HG03135 (cell line): ENCODE data around the gene DLX2.

ENCODE experiments used
- ATAC-seq: cut with Tn5 transposase; IDR thresholded peaks from one replicate; pipeline ENCODE4 v1.9.1; 2021; ENCODE audit warnings: mild to moderate bottlenecking, moderate library complexity; ENCODE audit not compliant: unreplicated experiment

The DLX2 gene

DNA sequence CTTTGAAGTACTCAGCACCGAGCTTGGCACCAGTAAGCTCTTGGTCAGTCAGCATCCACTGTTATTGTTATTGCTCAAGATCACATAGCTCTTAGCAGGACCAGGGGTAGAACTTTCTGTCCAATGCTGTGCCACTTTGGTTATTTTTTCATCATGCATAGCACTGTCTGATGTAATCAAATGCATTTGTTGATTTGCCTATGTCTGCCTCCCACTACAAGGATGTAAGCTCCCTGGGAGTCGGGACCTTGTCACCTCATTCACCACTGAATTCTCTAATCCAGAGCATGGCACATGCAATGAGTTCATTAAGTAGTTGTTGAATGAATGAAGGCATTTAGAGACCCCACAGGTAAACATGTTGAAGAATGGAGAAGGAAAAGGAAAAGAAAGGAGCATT, 46.4 kb downstream of the DLX2 start:
- no peak for ATAC-seq

DNA sequence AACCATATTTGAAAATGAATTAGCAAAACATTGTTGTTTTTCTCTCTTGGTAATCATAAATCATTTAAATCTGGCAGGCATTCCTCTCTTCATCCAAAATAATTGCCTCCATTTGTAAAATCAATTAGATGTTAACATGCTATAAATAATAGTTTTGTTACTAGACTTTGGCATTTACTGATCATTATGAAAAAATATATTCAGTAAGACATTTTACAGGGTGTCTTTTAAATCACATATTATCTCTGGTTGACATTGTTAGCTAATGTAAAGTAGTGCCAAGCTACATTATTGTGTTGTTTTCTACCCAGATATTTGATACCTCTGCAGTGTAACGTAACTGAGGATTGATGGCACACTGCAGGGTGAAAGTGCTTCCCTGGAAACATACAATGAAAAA, 49.2 kb downstream of the DLX2 start:
- no peak for ATAC-seq

DNA sequence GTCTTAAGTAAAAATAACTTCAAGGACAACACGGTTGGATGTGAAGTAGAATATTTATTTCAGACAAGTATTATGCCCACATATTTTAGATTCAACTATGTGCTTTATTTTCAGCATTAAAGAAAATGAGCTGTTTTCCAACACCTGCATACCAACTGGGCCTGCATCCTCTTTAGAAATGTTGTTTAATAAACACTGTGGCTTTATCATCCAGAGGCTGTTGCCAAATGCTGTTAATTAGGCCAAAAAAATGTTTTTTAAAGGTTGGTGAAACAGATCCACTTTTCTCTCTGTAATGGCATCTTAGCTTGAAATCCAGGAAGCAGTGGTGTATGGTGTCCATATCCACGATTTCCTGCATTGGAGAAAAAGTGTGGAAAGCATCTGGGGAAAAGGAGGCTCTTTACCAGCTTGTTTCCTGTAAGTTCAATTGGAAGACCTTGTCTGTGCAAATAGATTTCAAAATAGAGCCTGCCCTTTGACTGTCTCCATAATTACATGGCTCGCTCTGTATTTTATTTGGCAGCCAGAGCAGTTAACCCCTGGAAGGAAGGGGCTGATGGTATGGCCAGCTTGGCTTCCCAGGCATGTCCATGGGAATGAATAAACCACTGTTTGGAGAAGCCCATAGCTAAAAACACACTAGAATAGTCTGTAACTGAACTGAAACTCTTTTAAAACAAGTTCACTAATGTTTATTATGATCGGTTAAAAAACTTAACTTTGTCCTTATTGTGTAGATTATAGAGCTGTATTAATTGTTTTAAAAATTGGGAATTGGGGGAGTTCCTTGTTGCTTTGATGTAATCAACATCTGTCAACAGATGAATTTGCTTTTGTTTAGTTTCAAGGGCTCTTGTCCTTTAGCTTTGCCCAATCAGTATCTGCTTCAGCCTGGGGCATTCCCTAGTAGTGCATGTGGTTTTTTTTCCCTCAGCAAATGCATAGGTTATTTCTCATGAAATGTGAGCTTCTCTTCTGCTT, 50.4 kb downstream of the DLX2 start:
- no peak for ATAC-seq

GRCh38 chr2:172050479-172051125, 52.1 kb downstream of the DLX2 start:
- no peak for ATAC-seq

- no peak for ATAC-seq
Observed at GRCh38 chr2:172049567-172050120, 53.1 kb downstream of the DLX2 start.
